Aorta (tissue), 5 donors: Measurements from ENCODE around the gene DOLK. TPM values are rescaled to one million over a fixed set of nuclear protein-coding genes. Genes with fewer than 3 reads are reported as not detected.

Source experiments
- ATAC-seq: fragments of 200-7000 bp; cut with Tn5 transposase; one replicate; pipeline ENCODE4 v1.9.1; 2022; ENCODE audit warnings: moderate library complexity; ENCODE audit not compliant: low FRiP score
- DNase-seq, 2 donors: peaks; one replicate each; pipeline ENCODE4 v3.0.0-alpha.2; 2020
- H3K27ac ChIP-seq, 2 donors: one replicate each; pipeline ENCODE4 v1.5.1; 2013; ENCODE audit warnings: low read length in 2 of 2, mild to moderate bottlenecking in 2 of 2, moderate library complexity in 2 of 2, control low read depth in 1 of 2, inconsistent platforms in 1 of 2, low read depth in 1 of 2
- H3K27me3 ChIP-seq, 2 donors: one replicate each; pipeline ENCODE4 v1.6.1; 2013; ENCODE audit warnings: control low read depth in 1 of 2, low read length in 1 of 2, mild to moderate bottlenecking in 1 of 2, moderate library complexity in 1 of 2; ENCODE audit not compliant: insufficient read depth in 2 of 2, control insufficient read depth in 1 of 2
- H3K36me3 ChIP-seq, 2 donors: one replicate each; pipeline ENCODE4 v1.6.1; 2013; ENCODE audit warnings: control low read depth in 1 of 2, low read length in 1 of 2, mild to moderate bottlenecking in 1 of 2; ENCODE audit not compliant: insufficient read depth in 2 of 2, control insufficient read depth in 1 of 2
- H3K4me1 ChIP-seq, 2 donors: one replicate each; pipeline ENCODE4 v1.6.1; 2013; ENCODE audit warnings: low read length in 2 of 2, control low read depth in 1 of 2, mild to moderate bottlenecking in 1 of 2, moderate library complexity in 1 of 2; ENCODE audit not compliant: insufficient read depth in 2 of 2, control insufficient read depth in 1 of 2
- H3K4me3 ChIP-seq, 2 donors: one replicate each; pipeline ENCODE4 v1.5.1; 2013; ENCODE audit warnings: low read length in 2 of 2, control low read depth in 1 of 2, mild to moderate bottlenecking in 1 of 2
- H3K9me3 ChIP-seq: one replicate; pipeline ENCODE4 v1.6.1; 2013; ENCODE audit warnings: mild to moderate bottlenecking, low read length; ENCODE audit not compliant: control insufficient read depth
- WGBS, 2 donors: extraction: QIAGEN DNeasy Blood & Tissue Kit; methylation state at CpG; one replicate each; pipeline ENCODE4 v1.1.7; 2013; 5-methylcytosine and 5-hydroxymethylcytosine counted together
- intact Hi-C, 2 donors: fragments of 100-400 bp; cut with DNase I; formaldehyde crosslinking; loops; one replicate each; pipeline versions ENCODE4 v1.14.2 to v1.15.0; 2022
- polyA plus RNA-seq, 2 donors: library from polyadenylated mRNA; stranded (reverse); fragments of 200-250 nt; gene quantifications; one replicate each; pipeline ENCODE4 v1.2.3, GENCODE V29; 2013
- total RNA-seq, 2 donors: library from RNA; stranded (reverse); fragmentation: NEBNext Ultra II Directional; extraction: Animal tissue kit (Norgen Biotek cat#: 25700); gene quantifications; one replicate each; pipeline ENCODE4 v1.2.1, GENCODE V29; 2021
- donor health status: healthy with polysubstance abuse.
- donor health status: Bipolar disorder and iron deficiency.
- donor health status: DM: no; HTN: no; CAD: no.
- donor health status: DM: no; HTN: no; CAD: no.
- donor health status: DM: yes; HTN: yes; CAD: no.

Gene DOLK
- total and polyA plus RNA-seq, 4 donors: 4.3 to 10.7 (median 9.5) TPM

DNA sequence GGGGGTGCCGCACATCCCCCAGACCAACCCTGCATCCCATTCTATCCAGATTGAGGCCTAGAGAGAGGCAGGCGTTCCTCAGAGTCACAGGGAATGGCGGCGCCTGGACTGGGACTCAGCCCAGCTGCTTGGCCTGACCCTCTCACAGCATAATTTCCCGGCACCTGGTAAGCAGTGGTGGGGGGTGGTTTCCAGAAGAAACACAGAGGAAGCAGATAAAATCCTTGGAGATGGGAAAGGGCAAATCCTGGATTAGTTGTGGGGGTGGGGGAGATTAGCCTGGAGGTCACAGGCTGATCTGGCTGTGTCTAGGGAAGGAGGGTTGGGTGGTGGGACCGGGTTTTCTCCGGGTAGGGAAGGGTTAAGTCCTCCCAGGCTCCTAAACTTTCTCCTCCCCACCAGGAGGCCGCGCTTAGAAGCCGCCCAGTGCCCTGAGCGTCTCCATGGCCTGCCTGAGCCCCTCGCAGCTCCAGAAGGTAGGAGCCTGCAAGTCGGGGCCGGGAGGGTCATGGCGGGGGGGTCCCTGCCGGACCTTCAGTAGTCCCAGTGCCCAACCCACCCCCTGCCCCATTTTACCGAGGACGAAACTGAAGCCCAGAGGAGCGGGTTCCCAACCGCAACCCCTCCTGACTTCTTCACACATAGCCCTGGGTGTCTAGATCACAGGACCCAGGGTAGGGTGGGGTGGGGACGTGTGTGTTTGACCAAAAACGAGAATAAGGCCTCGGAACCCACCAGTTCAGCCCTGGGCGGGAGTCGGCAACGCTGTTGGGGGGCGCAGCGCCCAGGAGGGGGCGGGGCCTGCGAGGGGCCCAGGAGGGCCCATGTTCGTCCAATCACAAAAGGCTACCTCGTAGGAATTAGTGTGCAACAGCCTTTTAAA, 25.3 kb downstream of the DOLK start:
- H3K27me3 ChIP-seq: no peaks in the 10 kb centered on the region
- peak; percentile 74 for ATAC-seq
- peak; percentile 74 to 86 for DNase-seq
- 4 to 5% methylated on average over 32 of the region's 32 CpGs for WGBS, 2 donors
- no peaks in the 10 kb centered on the region for H3K9me3 ChIP-seq
- H3K4me3 ChIP-seq: peak overlapping the region; percentile 9 to 66
- peak overlapping the region; percentile 76 to 85 for H3K27ac ChIP-seq
- no peaks in the 10 kb centered on the region for H3K4me1 ChIP-seq
- no peaks in the 10 kb centered on the region for H3K36me3 ChIP-seq
- intact Hi-C loops: loop anchor here in 1 of 2 donors (5.0 kb wide), 1 partner anchor 40 kb away; the partner anchor contains the start of genes KYAT1 and LRRC8A

DNA sequence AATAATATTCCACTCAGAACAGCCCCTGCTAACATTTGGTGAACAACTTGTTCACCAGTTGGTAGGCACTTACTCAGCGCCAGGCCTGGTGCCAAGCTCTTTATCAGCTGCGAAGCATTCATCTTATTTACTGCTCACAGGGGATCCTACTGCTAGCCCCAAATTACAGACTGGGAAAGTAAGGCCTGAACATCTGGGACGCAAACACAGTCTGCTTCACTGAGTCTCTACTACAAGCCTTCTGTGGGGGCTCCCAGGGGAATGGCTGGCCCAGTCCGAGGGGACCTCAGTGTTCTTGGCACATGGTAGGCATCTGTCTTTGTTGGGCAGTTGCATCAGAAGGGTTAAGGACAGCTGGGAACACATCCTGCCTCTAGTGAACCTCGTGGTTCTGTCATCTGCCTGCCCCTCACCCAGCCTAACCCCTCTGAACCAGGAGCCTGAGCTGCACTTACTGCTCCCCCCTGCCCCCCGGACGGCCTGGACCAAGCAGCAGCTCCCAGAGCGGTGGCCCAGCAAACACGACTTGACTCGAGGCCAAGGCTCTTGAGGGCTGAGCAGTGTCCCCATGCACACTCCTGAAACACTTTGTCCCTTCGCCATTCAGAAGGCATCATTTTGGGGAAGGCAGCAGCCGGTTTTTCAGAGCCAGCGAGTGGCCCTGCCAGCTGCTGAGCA, 26.9 kb downstream of the DOLK start, which contains the start of gene PHYHD1:
TSS of gene PHYHD1 (plus strand) at position 602 of the 678 bp plus-strand sequence. CDS start 1,342 bp downstream, outside the sequence.
- Histone ChIP-seq H3K4me3 (no peak within 1 kb of the TSS), H3K27me3 (no peaks in the 10 kb centered on the region), H3K36me3 (no peaks in the 10 kb centered on the region), H3K27ac (peak within 1 kb of the TSS; percentile 76 to 94), H3K4me1 (no peaks in the 10 kb centered on the region), H3K9me3 (no peaks in the 10 kb centered on the region)
- peak; percentile 85 to 95 for DNase-seq
- intact Hi-C loops: loop anchor here in 1 of 2 donors (5.0 kb wide), 1 partner anchor 38 kb away; the partner anchor contains the start of genes KYAT1 and LRRC8A
- peak; percentile 64 for ATAC-seq
- 5 to 6% methylated on average over 13 of the region's 13 CpGs for WGBS, 2 donors

DNA sequence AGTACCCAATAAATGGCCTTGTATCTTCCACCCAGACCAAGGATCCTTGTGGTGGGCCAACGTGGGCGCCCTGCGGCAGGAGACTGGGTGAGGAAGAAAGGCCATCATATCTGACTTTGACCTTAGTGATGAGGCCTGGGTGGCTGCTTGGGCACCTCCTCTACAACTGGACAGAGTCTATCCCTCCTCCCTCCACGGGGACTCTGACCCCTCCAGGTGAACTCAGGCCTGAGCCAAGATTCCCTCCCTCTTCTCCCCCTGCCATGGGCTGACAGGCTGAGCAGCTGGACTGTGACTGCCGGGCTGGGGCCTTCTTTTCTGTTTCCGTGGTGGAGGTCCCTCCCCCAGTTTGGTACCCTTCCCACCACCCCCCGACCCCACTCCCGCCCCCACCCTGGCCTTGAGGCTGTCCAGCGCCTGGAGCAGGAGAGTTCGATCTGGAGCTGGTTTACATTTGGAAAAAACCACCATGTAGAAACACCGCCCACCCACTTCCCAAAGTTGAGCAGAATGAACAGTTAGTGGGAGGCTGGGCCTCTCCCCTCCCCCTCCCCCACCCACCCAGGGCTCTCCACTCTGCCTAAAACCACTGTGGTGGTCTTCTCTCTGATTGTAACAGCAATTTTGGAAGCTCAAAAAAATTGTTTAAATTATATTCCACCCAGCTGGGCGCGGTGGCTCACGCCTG, 27.9 kb downstream of the DOLK start:
- intact Hi-C loops: loop anchor here in 1 of 2 donors (5.0 kb wide), 1 partner anchor 37 kb away; the partner anchor contains the start of genes KYAT1 and LRRC8A
- Histone ChIP-seq H3K4me1 (no peaks in the 10 kb centered on the region), H3K36me3 (no peaks in the 10 kb centered on the region), H3K4me3 (no peak overlapping the region), H3K27me3 (no peaks in the 10 kb centered on the region), H3K9me3 (no peaks in the 10 kb centered on the region), H3K27ac (peak overlapping the region; percentile 22 to 76)
- ATAC-seq (no peak), DNase-seq (no peak)
- 72 to 75% methylated on average over 13 to 14 of the region's 14 CpGs for WGBS, 2 donors

DNA sequence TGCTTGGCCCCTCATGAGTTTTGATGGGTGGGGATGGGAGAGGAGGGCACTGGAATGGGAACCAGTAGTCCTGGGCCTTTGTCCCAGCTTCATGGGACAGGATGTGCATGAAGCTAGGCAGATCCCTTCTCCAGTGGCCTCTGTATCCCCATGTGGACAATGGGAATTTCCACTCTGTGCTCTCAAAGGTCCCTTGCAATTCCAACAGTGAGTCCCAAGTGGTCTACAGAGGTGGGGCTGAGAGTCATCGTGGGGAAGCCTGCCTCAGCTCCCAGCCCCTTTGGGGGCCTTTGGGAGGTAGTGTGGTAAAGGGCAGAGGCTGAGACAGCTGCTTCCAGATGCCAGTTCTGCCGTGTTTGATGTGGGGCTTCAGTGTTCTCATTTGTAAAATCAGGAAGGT, 28.5 kb downstream of the DOLK start:
- intact Hi-C loops: no loop called here
- Histone ChIP-seq H3K27ac (peak overlapping the region in 1 of 2 donors; percentile 76), H3K4me1 (no peaks in the 10 kb centered on the region)

DNA sequence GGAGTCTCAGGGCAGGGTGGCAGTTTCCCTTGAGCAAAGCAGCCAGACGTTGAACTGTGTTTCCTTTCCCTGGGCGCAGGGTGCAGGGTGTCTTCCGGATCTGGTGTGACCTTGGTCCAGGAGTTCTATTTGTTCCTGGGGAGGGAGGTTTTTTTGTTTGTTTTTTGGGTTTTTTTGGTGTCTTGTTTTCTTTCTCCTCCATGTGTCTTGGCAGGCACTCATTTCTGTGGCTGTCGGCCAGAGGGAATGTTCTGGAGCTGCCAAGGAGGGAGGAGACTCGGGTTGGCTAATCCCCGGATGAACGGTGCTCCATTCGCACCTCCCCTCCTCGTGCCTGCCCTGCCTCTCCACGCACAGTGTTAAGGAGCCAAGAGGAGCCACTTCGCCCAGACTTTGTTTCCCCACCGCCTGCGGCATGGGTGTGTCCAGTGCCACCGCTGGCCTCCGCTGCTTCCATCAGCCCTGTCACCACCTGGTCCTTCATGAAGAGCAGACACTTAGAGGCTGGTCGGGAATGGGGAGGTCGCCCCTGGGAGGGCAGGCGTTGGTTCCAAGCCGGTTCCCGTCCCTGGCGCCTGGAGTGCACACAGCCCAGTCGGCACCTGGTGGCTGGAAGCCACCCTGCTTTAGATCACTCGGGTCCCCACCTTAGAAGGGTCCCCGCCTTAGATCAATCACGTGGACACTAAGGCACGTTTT, 30.1 kb downstream of the DOLK start:
- Histone ChIP-seq H3K27ac (peak overlapping the region; percentile 23 to 30), H3K4me3 (no peak overlapping the region), H3K36me3 (no peaks in the 10 kb centered on the region), H3K4me1 (peaks cover 0 to 7% of the 10 kb centered on the region in 2 donors), H3K9me3 (no peaks in the 10 kb centered on the region), H3K27me3 (no peaks in the 10 kb centered on the region)
- intact Hi-C loops: loop anchor here in 1 of 2 donors (2.0 kb wide), 1 partner anchor 34 kb away; the partner anchor contains the start of gene LRRC8A
- DNase-seq (peak; percentile 89 to 93), ATAC-seq (peak; percentile 73)
- WGBS, 2 donors: 43 to 44% methylated on average over 26 of the region's 26 CpGs

More for the DNA sequence above, 28.5 kb downstream of the DOLK start:
- DNase-seq: no peak
- no peak for ATAC-seq
- Histone ChIP-seq H3K36me3 (no peaks in the 10 kb centered on the region), H3K4me3 (no peak overlapping the region), H3K27me3 (no peaks in the 10 kb centered on the region), H3K9me3 (no peaks in the 10 kb centered on the region)
- WGBS, 2 donors: 68 to 71% methylated on average over 2 of the region's 2 CpGs

DNA sequence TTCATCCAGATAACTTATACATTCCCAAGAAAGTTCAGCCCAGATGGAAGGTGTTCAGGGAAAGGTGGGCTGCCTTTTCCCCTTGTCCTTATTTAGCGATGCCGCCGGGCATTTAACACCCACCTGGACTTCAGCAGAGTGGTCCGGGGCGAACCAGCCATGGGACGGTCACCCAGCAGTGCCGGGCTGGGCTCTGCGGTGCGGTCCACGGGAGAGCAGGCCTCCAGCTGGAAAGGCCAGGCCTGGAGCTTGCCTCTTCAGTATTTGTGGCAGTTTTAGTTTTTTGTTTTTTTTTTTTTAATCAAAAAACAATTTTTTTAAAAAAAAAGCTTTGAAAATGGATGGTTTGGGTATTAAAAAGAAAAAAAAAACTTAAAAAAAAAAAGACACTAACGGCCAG, 30.7 kb downstream of the DOLK start:
- peak overlapping the region; percentile 23 to 96 for H3K27ac ChIP-seq
- WGBS, 2 donors: 75% methylated on average over 11 of the region's 11 CpGs
- ATAC-seq (no peak), DNase-seq (no peak)
- no peak overlapping the region for H3K4me3 ChIP-seq
- H3K4me1 ChIP-seq: peaks cover 0 to 7% of the 10 kb centered on the region in 2 donors
- intact Hi-C loops: loop anchor here in 1 of 2 donors (2.0 kb wide), 1 partner anchor 34 kb away; the partner anchor contains the start of gene LRRC8A
- H3K9me3 ChIP-seq: no peaks in the 10 kb centered on the region
- H3K27me3 ChIP-seq: no peaks in the 10 kb centered on the region
- H3K36me3 ChIP-seq: no peaks in the 10 kb centered on the region

DNA sequence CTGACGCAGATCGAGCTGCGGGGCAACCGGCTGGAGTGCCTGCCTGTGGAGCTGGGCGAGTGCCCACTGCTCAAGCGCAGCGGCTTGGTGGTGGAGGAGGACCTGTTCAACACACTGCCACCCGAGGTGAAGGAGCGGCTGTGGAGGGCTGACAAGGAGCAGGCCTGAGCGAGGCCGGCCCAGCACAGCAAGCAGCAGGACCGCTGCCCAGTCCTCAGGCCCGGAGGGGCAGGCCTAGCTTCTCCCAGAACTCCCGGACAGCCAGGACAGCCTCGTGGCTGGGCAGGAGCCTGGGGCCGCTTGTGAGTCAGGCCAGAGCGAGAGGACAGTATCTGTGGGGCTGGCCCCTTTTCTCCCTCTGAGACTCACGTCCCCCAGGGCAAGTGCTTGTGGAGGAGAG, 31.2 kb downstream of the DOLK start:
- Histone ChIP-seq H3K4me3 (no peak overlapping the region), H3K9me3 (no peaks in the 10 kb centered on the region), H3K4me1 (peaks cover 0 to 8% of the 10 kb centered on the region in 2 donors), H3K36me3 (no peaks in the 10 kb centered on the region), H3K27me3 (no peaks in the 10 kb centered on the region), H3K27ac (peak overlapping the region; percentile 23 to 96)
- peak in 1 of 2 donors; percentile 82 for DNase-seq
- 25 to 39% methylated on average over 18 of the region's 18 CpGs for WGBS, 2 donors
- intact Hi-C loops: loop anchor here in 1 of 2 donors (2.0 kb wide), 1 partner anchor 33 kb away; the partner anchor contains the start of gene LRRC8A
- ATAC-seq: peak; percentile 23
